K562 (cell line): ENCODE measurements around the gene TMCC2. TPM values are rescaled to one million over a fixed set of nuclear protein-coding genes. Genes with fewer than 3 reads are reported as not detected.
A peak's percentile ranks its signal among the peaks of the same experiment; 100 is the strongest.

Experiments
- BRD9 ChIP-seq: fragments of 450-650 bp; IDR thresholded peaks from 2 replicates; pipeline ENCODE4 v1.6.1; 2018; ENCODE audit warnings: low read depth; ENCODE audit not compliant: partially characterized antibody
- CREB3 ChIP-seq: fragments of 450-650 bp; conservative IDR thresholded peaks from 2 replicates; pipeline ENCODE4 v1.6.1; 2016; ENCODE audit warnings: missing genetic modification characterization, low read depth, mild to moderate bottlenecking, missing compliant biosample characterization, moderate library complexity
- CREBBP ChIP-seq: IDR thresholded peaks from one replicate; pipeline ENCODE4 v1.6.1; 2012; ENCODE audit warnings: low read depth, mild to moderate bottlenecking, control low read depth, inconsistent platforms, low read length
- DIDO1 ChIP-seq: fragments of 450-650 bp; IDR thresholded peaks from 2 replicates; pipeline ENCODE4 v1.6.1; 2016; ENCODE audit warnings: low read depth, missing biosample characterization, missing genetic modification characterization
- FOXA3 ChIP-seq, 2 experiments: fragments of 450-650 bp in 1 of 2; sonication (generic) in 1 of 2; formaldehyde crosslinking; IDR thresholded peaks in 1 of 2; conservative IDR thresholded peaks in 1 of 2; 2 replicates each; pipeline versions ENCODE4 v1.4.0 to v1.8.0; 2020 to 2022; ENCODE audit warnings: mild to moderate bottlenecking in 2 of 2, missing genetic modification reagents in 1 of 2
- GATAD2A ChIP-seq: fragments of 450-650 bp; IDR thresholded peaks from 2 replicates; pipeline ENCODE4 v1.6.1; 2017
- HDAC1 ChIP-seq, 2 experiments: fragments of 450-650 bp; IDR thresholded peaks; 2 replicates each; pipeline ENCODE4 v1.6.1; 2016 to 2017; ENCODE audit warnings: inconsistent platforms in 1 of 2, mild to moderate bottlenecking in 1 of 2, moderate library complexity in 1 of 2
- JUND ChIP-seq, 2 experiments: IDR thresholded peaks; 2 replicates in 1 of 2; 3 replicates in 1 of 2; pipeline ENCODE4 v1.6.1; 2011; ENCODE audit warnings: borderline replicate concordance in 2 of 2, low read depth in 2 of 2, low read length in 2 of 2, improper control_type of control experiment in 1 of 2, missing biosample characterization in 1 of 2, missing genetic modification characterization in 1 of 2, missing genetic modification reagents in 1 of 2
- MXI1 ChIP-seq: IDR thresholded peaks from 2 replicates; pipeline ENCODE4 v1.6.1; 2011; ENCODE audit warnings: low read depth, mild to moderate bottlenecking, improper control_type of control experiment, low read length
- NCOR1 ChIP-seq: fragments of 450-650 bp; IDR thresholded peaks from 2 replicates; pipeline ENCODE4 v1.6.1; 2016; ENCODE audit warnings: mild to moderate bottlenecking, moderate library complexity
- NR2C2 ChIP-seq, 2 experiments: fragments of 200-800 bp in 1 of 2; sonication (Bioruptor generic) in 1 of 2; sonication (generic) in 1 of 2; formaldehyde crosslinking in 1 of 2; IDR thresholded peaks; 2 replicates each; pipeline versions ENCODE4 v1.6.1 to v1.8.0; 2016 to 2022; ENCODE audit warnings: mild to moderate bottlenecking in 1 of 2, missing compliant biosample characterization in 1 of 2, missing genetic modification characterization in 1 of 2, missing genetic modification reagents in 1 of 2
- PPARD ChIP-seq: fragments of 250-450 bp; sonication (Bioruptor Pico); IDR thresholded peaks from 2 replicates; pipeline ENCODE4 v1.8.0; 2022; ENCODE audit warnings: inconsistent platforms, mild to moderate bottlenecking, moderate library complexity
- SMAD2 ChIP-seq: fragments of 150-350 bp; IDR thresholded peaks from 2 replicates; pipeline ENCODE4 v1.6.1; 2014; ENCODE audit warnings: low read depth, mild to moderate bottlenecking, low read length
- SOX6 ChIP-seq: fragments of 450-650 bp; IDR thresholded peaks from 2 replicates; pipeline ENCODE4 v1.6.1; 2014; ENCODE audit warnings: mild to moderate bottlenecking
- TGIF2 ChIP-seq: sonication (generic); formaldehyde crosslinking; IDR thresholded peaks from 2 replicates; pipeline ENCODE4 v1.8.1; 2022; ENCODE audit warnings: mild to moderate bottlenecking, missing genetic modification reagents, moderate library complexity
- THRAP3 ChIP-seq: fragments of 450-650 bp; IDR thresholded peaks from 2 replicates; pipeline ENCODE4 v1.6.1; 2016; ENCODE audit warnings: mild to moderate bottlenecking, inconsistent platforms, borderline replicate concordance
- TRIM25 ChIP-seq: fragments of 450-650 bp; IDR thresholded peaks from 2 replicates; pipeline ENCODE4 v1.7.0; 2016; ENCODE audit warnings: borderline replicate concordance
- ZBTB11 ChIP-seq, 3 experiments: fragments of 200-800 bp in 1 of 3; fragments of 250-450 bp in 1 of 3; fragments of 450-650 bp in 1 of 3; sonication (Bioruptor Pico) in 1 of 3; sonication (Bioruptor generic) in 1 of 3; formaldehyde crosslinking in 1 of 3; IDR thresholded peaks; 2 replicates each; pipeline versions ENCODE4 v1.6.1 to v1.8.0; 2016 to 2022; ENCODE audit warnings: mild to moderate bottlenecking in 2 of 3, missing genetic modification characterization in 2 of 3, missing compliant biosample characterization in 1 of 3, moderate library complexity in 1 of 3
- ZNF124 ChIP-seq: sonication (generic); formaldehyde crosslinking; IDR thresholded peaks from 2 replicates; pipeline ENCODE4 v1.8.1; 2022; ENCODE audit warnings: missing genetic modification reagents
- ZNF561 ChIP-seq: fragments of 450-650 bp; formaldehyde crosslinking; conservative IDR thresholded peaks from 2 replicates; pipeline ENCODE4 v1.4.0; 2020; ENCODE audit warnings: mild to moderate bottlenecking, moderate library complexity
- polyA plus RNA-seq, 8 experiments: library from polyadenylated mRNA; depleted of rRNA in 4 of 8; stranded (reverse) in 5 of 8; unstranded in 3 of 8; fragments of >200 nt; fragmentation: Nextera tagmentation in 2 of 8; fragmentation: Illumina TruSeq in 1 of 8; extraction: Ambion mirVana in 2 of 8; extraction: Trizol in 1 of 8; gene quantifications; 2 replicates each; pipeline versions ENCODE4 v1.2.1 to v1.2.3, GENCODE V29; 2011 to 2014; ENCODE audit warnings: inconsistent platforms in 1 of 8, missing spikeins in 1 of 8
- total RNA-seq, 7 experiments: library from RNA; depleted of rRNA in 6 of 7; stranded (reverse); fragments of >200 nt in 6 of 7; fragmentation: Illumina TruSeq in 2 of 7; extraction: Trizol in 2 of 7; gene quantifications; 2 replicates each; pipeline versions ENCODE4 v1.2.1 to v1.2.3, GENCODE V29; 2011 to 2021; ENCODE audit warnings: low replicate concordance in 1 of 7

Gene TMCC2
- total and polyA plus RNA-seq, 9 of the 15 experiments (the other 6 are each of a cell fraction or from before 2014, with no cell fraction given): 0.06 to 1.8 (median 0.98) TPM

GRCh38 chr1:205267306-205267902 is 39.7 kb downstream of the TMCC2 start (continued):
- TF ChIP-seq FOXA3 (CRISPR knock-in tag; conservative IDR thresholded peaks at IDR 0.05 in 1 of 2, IDR thresholded peaks at IDR 0.05 in 1 of 2) (no peak), SOX6 (no peak), JUND (IDR thresholded peaks at IDR 0.05; ENCODE audit: borderline replicate concordance, low read depth, low read length) (peak; percentile 60; the same call in 1 of the 2 replicates), JUND (tag; IDR thresholded peaks at IDR 0.05; ENCODE audit: borderline replicate concordance, low read depth, low read length) (peak; percentile 37; the same call in 1 of the 3 replicates), NR2C2 (CRISPR knock-in tag; IDR thresholded peaks at IDR 0.05) (no peak), NR2C2 (tag; IDR thresholded peaks at IDR 0.05) (peak; percentile 48; the same call in 1 of the 2 replicates), NCOR1 (peak; percentile 61), HDAC1 (IDR thresholded peaks at IDR 0.05) (peak in 1 of 2 experiments; percentile 50; a peak in 1 of 4 replicates), PPARD (CRISPR knock-in tag) (no peak), GATAD2A (0 out of 2 replicates have a peak, but pooled peaks have one; percentile 10), SMAD2 (no peak), ZNF561 (CRISPR knock-in tag) (no peak), CREB3 (no peak), BRD9 (peak; percentile 35), ZBTB11 (CRISPR knock-in tag; IDR thresholded peaks at IDR 0.05) (no peak), THRAP3 (no peak), TGIF2 (CRISPR knock-in tag) (no peak), DIDO1 (tag) (no peak), TRIM25 (no peak), ZNF124 (CRISPR knock-in tag) (no peak), CREBBP (no peak), MXI1 (no peak)
